GM23338 (cell line): ENCODE measurements around the gene SLC29A1. TPM values are rescaled to one million over a fixed set of nuclear protein-coding genes. Genes with fewer than 3 reads are reported as not detected.

Source experiments
- ATAC-seq: fragments of 200-7000 bp; cut with Tn5 transposase; 3 replicates; pipeline ENCODE4 v1.9.1; 2020
- DNase-seq: peaks from one replicate; pipeline ENCODE4 v3.0.0-alpha.2; 2015; ENCODE audit warnings: low spot score
- H2AFZ ChIP-seq: fragments of 200-600 bp; sonication (generic); 2 replicates; pipeline ENCODE4 v1.8.0; 2016; ENCODE audit warnings: antibody characterized with exemption, mild to moderate bottlenecking, moderate library complexity
- H3F3A ChIP-seq: fragments of 200-600 bp; sonication (generic); replicated peaks from 2 replicates; pipeline ENCODE4 v1.8.0; 2017; ENCODE audit warnings: antibody characterized with exemption, mixed run types, low read depth
- H3K27ac ChIP-seq: fragments of 200-600 bp; sonication (generic); 2 replicates; pipeline ENCODE4 v1.6.1; 2016; ENCODE audit warnings: low read depth
- H3K27me3 ChIP-seq: fragments of 200-600 bp; sonication (generic); 2 replicates; pipeline ENCODE4 v1.8.0; 2016; ENCODE audit warnings: mild to moderate bottlenecking, mixed run types, moderate library complexity; ENCODE audit not compliant: insufficient read depth
- H3K36me3 ChIP-seq: fragments of 200-600 bp; sonication (generic); 2 replicates; pipeline ENCODE4 v1.8.0; 2016; ENCODE audit warnings: mild to moderate bottlenecking; ENCODE audit not compliant: insufficient read depth
- H3K4me1 ChIP-seq: fragments of 200-600 bp; sonication (generic); 2 replicates; pipeline ENCODE4 v1.8.0; 2016; ENCODE audit warnings: mild to moderate bottlenecking, moderate library complexity; ENCODE audit not compliant: insufficient read depth
- H3K4me2 ChIP-seq: fragments of 200-600 bp; sonication (generic); 2 replicates; pipeline ENCODE4 v1.7.1; 2017; ENCODE audit warnings: mixed run types
- H3K4me3 ChIP-seq: fragments of 200-600 bp; sonication (generic); 2 replicates; pipeline ENCODE4 v1.6.1; 2016; ENCODE audit warnings: mixed run types
- H3K79me2 ChIP-seq: fragments of 200-600 bp; sonication (generic); replicated peaks from 2 replicates; pipeline ENCODE4 v1.8.0; 2017; ENCODE audit warnings: mild to moderate bottlenecking; ENCODE audit not compliant: insufficient read depth
- H3K9me2 ChIP-seq: fragments of 200-600 bp; sonication (generic); 2 replicates; pipeline ENCODE4 v1.8.0; 2017; ENCODE audit not compliant: insufficient read depth
- H4K20me1 ChIP-seq: fragments of 200-600 bp; sonication (generic); replicated peaks from 2 replicates; pipeline ENCODE4 v1.8.0; 2017; ENCODE audit warnings: mild to moderate bottlenecking; ENCODE audit not compliant: insufficient read depth
- H3K27ac Mint-ChIP-seq: 2 replicates; pipeline ENCODE4 v1.8.0; 2020; ENCODE audit warnings: inconsistent platforms, mild to moderate bottlenecking, moderate library complexity, mixed read lengths
- H3K27me3 Mint-ChIP-seq: 3 replicates; pipeline ENCODE4 v1.8.0; 2022; ENCODE audit warnings: low read depth, mild to moderate bottlenecking, moderate library complexity, mixed read lengths, inconsistent platforms; ENCODE audit not compliant: insufficient read depth, poor library complexity
- H3K36me3 Mint-ChIP-seq: 3 replicates; pipeline ENCODE4 v1.8.0; 2021; ENCODE audit warnings: low read depth, mild to moderate bottlenecking, inconsistent platforms, moderate library complexity, mixed read lengths
- H3K4me1 Mint-ChIP-seq: 3 replicates; pipeline ENCODE4 v1.8.0; 2020; ENCODE audit warnings: mild to moderate bottlenecking, inconsistent platforms, mixed read lengths
- H3K4me3 Mint-ChIP-seq: 3 replicates; pipeline ENCODE4 v1.8.0; 2021; ENCODE audit warnings: moderate library complexity, mild to moderate bottlenecking, inconsistent platforms, mixed read lengths
- H3K9me3 Mint-ChIP-seq: 3 replicates; pipeline ENCODE4 v1.8.0; 2020; ENCODE audit warnings: moderate library complexity, mild to moderate bottlenecking, inconsistent platforms, mixed read lengths
- CREB1 ChIP-seq: fragments of 250-450 bp; sonication (Bioruptor Pico); IDR thresholded peaks from 2 replicates; pipeline ENCODE4 v1.5.0; 2020; ENCODE audit warnings: low read depth, mild to moderate bottlenecking, moderate library complexity
- EZH2 ChIP-seq: fragments of 200-600 bp; sonication (generic); IDR thresholded peaks from one replicate; pipeline ENCODE4 v1.8.0; 2017; ENCODE audit warnings: antibody characterized with exemption, mild to moderate bottlenecking, low read depth; ENCODE audit not compliant: unreplicated experiment
- EZH2phosphoT487 ChIP-seq: fragments of 200-600 bp; sonication (generic); IDR thresholded peaks from one replicate; pipeline ENCODE4 v1.8.1; 2018; ENCODE audit warnings: antibody characterized with exemption; ENCODE audit not compliant: unreplicated experiment
- JUNB ChIP-seq: IDR thresholded peaks from one replicate; pipeline ENCODE4 v1.6.1; 2016; ENCODE audit warnings: antibody characterized with exemption; ENCODE audit not compliant: unreplicated experiment
- NANOG ChIP-seq: IDR thresholded peaks from 2 replicates; pipeline ENCODE4 v1.6.1; 2016; ENCODE audit warnings: antibody characterized with exemption, borderline replicate concordance
- POLR2AphosphoS5 ChIP-seq: IDR thresholded peaks from 2 replicates; pipeline ENCODE4 v1.6.1; 2016; ENCODE audit warnings: antibody characterized with exemption, low read depth
- STAT1 ChIP-seq: IDR thresholded peaks from one replicate; pipeline ENCODE4 v1.6.1; 2016; ENCODE audit warnings: antibody characterized with exemption; ENCODE audit not compliant: unreplicated experiment
- ZNF114 ChIP-seq: fragments of 250-450 bp; sonication (Bioruptor Pico); IDR thresholded peaks from 2 replicates; pipeline ENCODE4 v1.5.0; 2020; ENCODE audit warnings: mild to moderate bottlenecking, moderate library complexity
- ZNF331 ChIP-seq: fragments of 250-450 bp; sonication (Bioruptor Pico); IDR thresholded peaks from 2 replicates; pipeline ENCODE4 v1.5.0; 2020; ENCODE audit warnings: low read depth, mild to moderate bottlenecking, moderate library complexity
- ZNF462 ChIP-seq: fragments of 250-450 bp; sonication (Bioruptor Pico); IDR thresholded peaks from 2 replicates; pipeline ENCODE4 v1.5.0; 2020; ENCODE audit warnings: mild to moderate bottlenecking, moderate library complexity
- polyA plus RNA-seq: library from polyadenylated mRNA; unstranded; fragments of >200 nt; fragmentation: Nextera tagmentation; extraction: Ambion mirVana; gene quantifications from 2 replicates; pipeline ENCODE4 v1.2.1, GENCODE V29; 2016
- total RNA-seq: library from RNA; depleted of rRNA; stranded (reverse); fragments of >200 nt; shearing (Covaris generic); gene quantifications from 2 replicates; pipeline ENCODE4 v1.2.3, GENCODE V29; 2014
- TF ChIP-seq, protein P1 (sequence below): IDR thresholded peaks from 2 replicates; pipeline ENCODE4 v1.6.1; 2016; ENCODE audit warnings: antibody characterized with exemption
- TF ChIP-seq, protein P2 (sequence below), 2 experiments: fragments of 200-600 bp in 1 of 2; sonication (generic) in 1 of 2; conservative IDR thresholded peaks; 2 replicates each; pipeline versions ENCODE4 v1.5.1 to v1.6.1; 2016 to 2017; ENCODE audit warnings: antibody characterized with exemption in 2 of 2, low read depth in 2 of 2, mild to moderate bottlenecking in 2 of 2, moderate library complexity in 1 of 2
- TF ChIP-seq, protein P3 (sequence below): IDR thresholded peaks from one replicate; pipeline ENCODE4 v1.6.1; 2018; ENCODE audit warnings: antibody characterized with exemption; ENCODE audit not compliant: unreplicated experiment

SLC29A1 gene
- total and polyA plus RNA-seq, 2 experiments from 2014 or later, result 73.1 to 169 TPM

DNA sequence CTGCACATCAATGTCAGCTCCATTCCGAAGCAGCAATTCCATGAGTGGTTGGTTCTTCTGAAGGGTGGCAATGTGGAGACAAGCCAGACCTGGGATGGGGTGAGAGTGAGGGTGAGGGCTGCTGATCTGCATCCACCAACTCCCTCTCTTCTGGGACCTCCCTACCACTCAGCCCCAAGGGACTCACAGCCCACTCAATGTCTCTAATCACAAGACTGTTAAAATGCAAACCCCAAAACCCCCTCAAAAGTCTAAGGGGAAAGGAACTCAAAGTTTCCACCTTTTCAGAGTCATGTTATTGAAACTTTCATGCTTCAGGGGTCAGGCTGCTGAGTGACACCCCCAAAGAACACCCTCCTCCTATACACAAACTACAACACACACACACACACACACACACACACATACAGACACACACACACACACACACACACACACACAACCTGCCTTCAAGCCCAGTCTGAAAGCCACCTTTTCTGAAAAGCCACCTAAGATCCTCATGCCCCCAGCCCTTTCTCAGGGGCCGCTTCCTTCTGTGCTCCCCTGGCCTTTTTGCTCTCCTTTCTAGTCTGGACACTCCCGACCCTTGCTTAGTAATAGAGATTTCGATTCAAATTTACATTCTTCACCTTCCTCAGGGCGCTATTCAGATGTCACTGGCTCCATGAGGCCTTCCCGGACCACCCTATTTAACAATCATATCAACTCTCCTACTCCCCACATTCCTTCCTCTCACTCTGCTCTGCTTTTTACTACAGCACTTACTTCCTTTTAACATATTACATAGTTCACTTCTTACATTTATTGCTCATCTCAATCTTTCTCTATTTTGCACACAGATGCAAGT is 37.3 kb downstream of the SLC29A1 start:
- H3K27ac ChIP-seq, result no peak overlapping the region
- DNase-seq (no peak), ATAC-seq (no peak)
- Mint-ChIP-seq H3K4me3 (no peak overlapping the region), H3K36me3 (peaks cover 27% of the 10 kb centered on the region), H3K4me1 (peaks cover 47% of the 10 kb centered on the region), H3K9me3 (peaks cover 3% of the 10 kb centered on the region; the same call in 1 of the 3 replicates), H3K27me3 (peaks cover 35% of the 10 kb centered on the region), H3K27ac (0 out of 2 replicates have a peak overlapping the region, but pooled peaks have one; percentile 17)
- peaks cover 15% of the 10 kb centered on the region; the same call in 1 of the 2 replicates for H3K79me2 ChIP-seq
- peaks cover 13% of the 10 kb centered on the region for H3F3A ChIP-seq
- no peaks in the 10 kb centered on the region for H3K9me2 ChIP-seq
- TF ChIP-seq JUNB, result no peak
- TF ChIP-seq EZH2, result no peak
- TF ChIP-seq, protein P1, sequence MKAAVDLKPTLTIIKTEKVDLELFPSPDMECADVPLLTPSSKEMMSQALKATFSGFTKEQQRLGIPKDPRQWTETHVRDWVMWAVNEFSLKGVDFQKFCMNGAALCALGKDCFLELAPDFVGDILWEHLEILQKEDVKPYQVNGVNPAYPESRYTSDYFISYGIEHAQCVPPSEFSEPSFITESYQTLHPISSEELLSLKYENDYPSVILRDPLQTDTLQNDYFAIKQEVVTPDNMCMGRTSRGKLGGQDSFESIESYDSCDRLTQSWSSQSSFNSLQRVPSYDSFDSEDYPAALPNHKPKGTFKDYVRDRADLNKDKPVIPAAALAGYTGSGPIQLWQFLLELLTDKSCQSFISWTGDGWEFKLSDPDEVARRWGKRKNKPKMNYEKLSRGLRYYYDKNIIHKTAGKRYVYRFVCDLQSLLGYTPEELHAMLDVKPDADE, result no peak
- no peak for TF ChIP-seq ZNF114
- TF ChIP-seq CREB1 (CRISPR knock-in tag), result no peak
- TF ChIP-seq EZH2phosphoT487, result no peak
- no peak for TF ChIP-seq ZNF462 (CRISPR knock-in tag)
- TF ChIP-seq NANOG, result no peak
- TF ChIP-seq, protein P2, sequence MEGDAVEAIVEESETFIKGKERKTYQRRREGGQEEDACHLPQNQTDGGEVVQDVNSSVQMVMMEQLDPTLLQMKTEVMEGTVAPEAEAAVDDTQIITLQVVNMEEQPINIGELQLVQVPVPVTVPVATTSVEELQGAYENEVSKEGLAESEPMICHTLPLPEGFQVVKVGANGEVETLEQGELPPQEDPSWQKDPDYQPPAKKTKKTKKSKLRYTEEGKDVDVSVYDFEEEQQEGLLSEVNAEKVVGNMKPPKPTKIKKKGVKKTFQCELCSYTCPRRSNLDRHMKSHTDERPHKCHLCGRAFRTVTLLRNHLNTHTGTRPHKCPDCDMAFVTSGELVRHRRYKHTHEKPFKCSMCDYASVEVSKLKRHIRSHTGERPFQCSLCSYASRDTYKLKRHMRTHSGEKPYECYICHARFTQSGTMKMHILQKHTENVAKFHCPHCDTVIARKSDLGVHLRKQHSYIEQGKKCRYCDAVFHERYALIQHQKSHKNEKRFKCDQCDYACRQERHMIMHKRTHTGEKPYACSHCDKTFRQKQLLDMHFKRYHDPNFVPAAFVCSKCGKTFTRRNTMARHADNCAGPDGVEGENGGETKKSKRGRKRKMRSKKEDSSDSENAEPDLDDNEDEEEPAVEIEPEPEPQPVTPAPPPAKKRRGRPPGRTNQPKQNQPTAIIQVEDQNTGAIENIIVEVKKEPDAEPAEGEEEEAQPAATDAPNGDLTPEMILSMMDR (conservative IDR thresholded peaks at IDR 0.05; ENCODE audit: low read depth in 2 of 2), result no peak
- TF ChIP-seq ZNF331 (CRISPR knock-in tag), result no peak
- no peak for TF ChIP-seq POLR2AphosphoS5
- no peak for TF ChIP-seq STAT1
- TF ChIP-seq, protein P3, sequence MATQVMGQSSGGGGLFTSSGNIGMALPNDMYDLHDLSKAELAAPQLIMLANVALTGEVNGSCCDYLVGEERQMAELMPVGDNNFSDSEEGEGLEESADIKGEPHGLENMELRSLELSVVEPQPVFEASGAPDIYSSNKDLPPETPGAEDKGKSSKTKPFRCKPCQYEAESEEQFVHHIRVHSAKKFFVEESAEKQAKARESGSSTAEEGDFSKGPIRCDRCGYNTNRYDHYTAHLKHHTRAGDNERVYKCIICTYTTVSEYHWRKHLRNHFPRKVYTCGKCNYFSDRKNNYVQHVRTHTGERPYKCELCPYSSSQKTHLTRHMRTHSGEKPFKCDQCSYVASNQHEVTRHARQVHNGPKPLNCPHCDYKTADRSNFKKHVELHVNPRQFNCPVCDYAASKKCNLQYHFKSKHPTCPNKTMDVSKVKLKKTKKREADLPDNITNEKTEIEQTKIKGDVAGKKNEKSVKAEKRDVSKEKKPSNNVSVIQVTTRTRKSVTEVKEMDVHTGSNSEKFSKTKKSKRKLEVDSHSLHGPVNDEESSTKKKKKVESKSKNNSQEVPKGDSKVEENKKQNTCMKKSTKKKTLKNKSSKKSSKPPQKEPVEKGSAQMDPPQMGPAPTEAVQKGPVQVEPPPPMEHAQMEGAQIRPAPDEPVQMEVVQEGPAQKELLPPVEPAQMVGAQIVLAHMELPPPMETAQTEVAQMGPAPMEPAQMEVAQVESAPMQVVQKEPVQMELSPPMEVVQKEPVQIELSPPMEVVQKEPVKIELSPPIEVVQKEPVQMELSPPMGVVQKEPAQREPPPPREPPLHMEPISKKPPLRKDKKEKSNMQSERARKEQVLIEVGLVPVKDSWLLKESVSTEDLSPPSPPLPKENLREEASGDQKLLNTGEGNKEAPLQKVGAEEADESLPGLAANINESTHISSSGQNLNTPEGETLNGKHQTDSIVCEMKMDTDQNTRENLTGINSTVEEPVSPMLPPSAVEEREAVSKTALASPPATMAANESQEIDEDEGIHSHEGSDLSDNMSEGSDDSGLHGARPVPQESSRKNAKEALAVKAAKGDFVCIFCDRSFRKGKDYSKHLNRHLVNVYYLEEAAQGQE, result no peak
- H3K4me3 ChIP-seq, result no peak overlapping the region
- no peaks in the 10 kb centered on the region for H3K36me3 ChIP-seq
- H4K20me1 ChIP-seq, result peaks cover 6% of the 10 kb centered on the region; the same call in 1 of the 2 replicates
- H3K27me3 ChIP-seq, result peaks cover 5% of the 10 kb centered on the region; the same call in 1 of the 2 replicates
- no peak overlapping the region for H3K4me2 ChIP-seq
- peaks cover 17% of the 10 kb centered on the region for H3K4me1 ChIP-seq
- H2AFZ ChIP-seq, result no peak overlapping the region
